H9 (cell line): Measurements from ENCODE around the gene ASIC3. TPM values are rescaled to one million over a fixed set of nuclear protein-coding genes. Genes with fewer than 3 reads are reported as not detected.

Source experiments
- DNase-seq: peaks from one replicate; pipeline ENCODE4 v3.0.0-alpha.2; 2017
- H2AFZ ChIP-seq: one replicate; pipeline ENCODE4 v1.6.1; 2013; ENCODE audit warnings: mild to moderate bottlenecking, low read length, control low read depth, moderate library complexity
- H2AK5ac ChIP-seq: 2 replicates; pipeline ENCODE4 v1.6.1; 2013; ENCODE audit warnings: low read length, control low read depth, mixed read lengths; ENCODE audit not compliant: insufficient read length
- H2BK120ac ChIP-seq: one replicate; pipeline ENCODE4 v1.6.1; 2013; ENCODE audit warnings: low read depth, mild to moderate bottlenecking, low read length, control low read depth, inconsistent platforms; ENCODE audit not compliant: poor library complexity, severe bottlenecking
- H2BK12ac ChIP-seq: 2 replicates; pipeline ENCODE4 v1.6.1; 2013; ENCODE audit warnings: low read length, control low read depth, mixed read lengths, low read depth; ENCODE audit not compliant: insufficient read length
- H2BK15ac ChIP-seq: 2 replicates; pipeline ENCODE4 v1.6.1; 2013; ENCODE audit warnings: low read depth, low read length, control low read depth
- H2BK20ac ChIP-seq: one replicate; pipeline ENCODE4 v1.6.1; 2013; ENCODE audit warnings: low read depth, mild to moderate bottlenecking, low read length, control low read depth, inconsistent platforms; ENCODE audit not compliant: poor library complexity, severe bottlenecking
- H2BK5ac ChIP-seq: 2 replicates; pipeline ENCODE4 v1.6.1; 2013; ENCODE audit warnings: low read length, control low read depth, mixed read lengths; ENCODE audit not compliant: insufficient read length
- H3K14ac ChIP-seq: 2 replicates; pipeline ENCODE4 v1.6.1; 2013; ENCODE audit warnings: low read length, control low read depth; ENCODE audit not compliant: insufficient read depth
- H3K18ac ChIP-seq: 2 replicates; pipeline ENCODE4 v1.6.1; 2013; ENCODE audit warnings: low read depth, mild to moderate bottlenecking, mixed read lengths, low read length, control low read depth; ENCODE audit not compliant: insufficient read length
- H3K23ac ChIP-seq: 2 replicates; pipeline ENCODE4 v1.6.1; 2013; ENCODE audit warnings: low read length, control low read depth, mixed read lengths, low read depth; ENCODE audit not compliant: insufficient read length
- H3K23me2 ChIP-seq: 2 replicates; pipeline ENCODE4 v1.6.1; 2013; ENCODE audit warnings: low read depth, mild to moderate bottlenecking, mixed read lengths, low read length, control low read depth; ENCODE audit not compliant: insufficient read length, poor library complexity, severe bottlenecking
- H3K27ac ChIP-seq: 2 replicates; pipeline ENCODE4 v1.5.1; 2013; ENCODE audit warnings: low read length, control low read depth, mixed read lengths, low read depth; ENCODE audit not compliant: insufficient read length
- H3K27me3 ChIP-seq: 2 replicates; pipeline ENCODE4 v1.6.1; 2013; ENCODE audit warnings: low read length, control low read depth, inconsistent platforms; ENCODE audit not compliant: insufficient read depth
- H3K4ac ChIP-seq: 2 replicates; pipeline ENCODE4 v1.6.1; 2013; ENCODE audit warnings: low read depth, mild to moderate bottlenecking, control low read depth, inconsistent platforms, low read length, moderate library complexity
- H3K4me1 ChIP-seq: 2 replicates; pipeline ENCODE4 v1.6.1; 2013; ENCODE audit warnings: low read length, control low read depth, inconsistent platforms; ENCODE audit not compliant: insufficient read depth
- H3K4me2 ChIP-seq: 2 replicates; pipeline ENCODE4 v1.6.1; 2013; ENCODE audit warnings: low read length, control low read depth, mixed read lengths; ENCODE audit not compliant: insufficient read length, insufficient read depth
- H3K56ac ChIP-seq: 2 replicates; pipeline ENCODE4 v1.6.1; 2013; ENCODE audit warnings: low read depth, mild to moderate bottlenecking, mixed read lengths, low read length, control low read depth; ENCODE audit not compliant: insufficient read length
- H3K79me1 ChIP-seq: 2 replicates; pipeline ENCODE4 v1.6.1; 2013; ENCODE audit warnings: low read depth, mild to moderate bottlenecking, moderate library complexity, low read length, control low read depth, inconsistent platforms; ENCODE audit not compliant: insufficient read depth, poor library complexity, severe bottlenecking
- H3K79me2 ChIP-seq: 2 replicates; pipeline ENCODE4 v1.6.1; 2013; ENCODE audit warnings: low read length, control low read depth, inconsistent platforms; ENCODE audit not compliant: insufficient read depth
- H3K9ac ChIP-seq: 2 replicates; pipeline ENCODE4 v1.6.1; 2013; ENCODE audit warnings: low read length, control low read depth, mixed read lengths; ENCODE audit not compliant: insufficient read length; ENCODE audit errors: extremely low read depth
- H3K9me3 ChIP-seq: one replicate; pipeline ENCODE4 v1.6.1; 2013; ENCODE audit warnings: low read depth, low read length, inconsistent platforms; ENCODE audit not compliant: control insufficient read depth
- H3T11ph ChIP-seq: one replicate; pipeline ENCODE4 v1.6.1; 2013; ENCODE audit warnings: mild to moderate bottlenecking, low read length, control low read depth, inconsistent platforms
- H4K20me1 ChIP-seq: one replicate; pipeline ENCODE4 v1.6.1; 2013; ENCODE audit not compliant: control insufficient read depth, insufficient read length, insufficient read depth
- H4K5ac ChIP-seq: 2 replicates; pipeline ENCODE4 v1.6.1; 2013; ENCODE audit warnings: low read depth, mild to moderate bottlenecking, mixed read lengths, low read length, control low read depth; ENCODE audit not compliant: insufficient read length
- H4K8ac ChIP-seq: replicated peaks from 2 replicates; pipeline ENCODE4 v1.6.1; 2013; ENCODE audit warnings: low read length, control low read depth, mixed read lengths, low read depth; ENCODE audit not compliant: insufficient read length
- H4K91ac ChIP-seq: 2 replicates; pipeline ENCODE4 v1.6.1; 2013; ENCODE audit warnings: low read depth, mild to moderate bottlenecking, moderate library complexity, mixed read lengths, low read length, control low read depth; ENCODE audit not compliant: insufficient read length
- H3K27ac Mint-ChIP-seq, 3 experiments: 2 replicates in 2 of 3; 3 replicates in 1 of 3; pipeline ENCODE4 v1.8.0; 2020 to 2021; ENCODE audit warnings: mixed read lengths in 3 of 3, mild to moderate bottlenecking in 1 of 3, moderate library complexity in 1 of 3
- H3K27me3 Mint-ChIP-seq: 2 replicates; pipeline ENCODE4 v1.8.0; 2021; ENCODE audit warnings: low read depth, mild to moderate bottlenecking, moderate library complexity, mixed read lengths
- H3K36me3 Mint-ChIP-seq, 3 experiments: 2 replicates in 2 of 3; 3 replicates in 1 of 3; pipeline ENCODE4 v1.8.0; 2020 to 2021; ENCODE audit warnings: low read depth in 3 of 3, mixed read lengths in 3 of 3; ENCODE audit not compliant: insufficient read depth in 1 of 3
- H3K4me1 Mint-ChIP-seq, 2 experiments: 2 replicates each; pipeline ENCODE4 v1.8.0; 2020; ENCODE audit warnings: mixed read lengths in 2 of 2
- H3K4me3 Mint-ChIP-seq, 2 experiments: 2 replicates in 1 of 2; 3 replicates in 1 of 2; pipeline ENCODE4 v1.8.0; 2020 to 2021; ENCODE audit warnings: mild to moderate bottlenecking in 2 of 2, mixed read lengths in 2 of 2, moderate library complexity in 1 of 2
- H3K9me3 Mint-ChIP-seq, 2 experiments: 2 replicates in 1 of 2; 3 replicates in 1 of 2; pipeline ENCODE4 v1.8.0; 2020; ENCODE audit warnings: mild to moderate bottlenecking in 2 of 2, mixed read lengths in 2 of 2, moderate library complexity in 1 of 2
- WGBS: extraction: QIAGEN DNeasy Blood & Tissue Kit; methylation state at CpG from one replicate; pipeline ENCODE4 v1.1.7; 2013; ENCODE audit warnings: missing lambda C conversion rate, low lambda C conversion rate, mixed read lengths; ENCODE audit not compliant: insufficient read length; ENCODE audit errors: extremely low coverage; 5-methylcytosine and 5-hydroxymethylcytosine counted together
- total RNA-seq: library from RNA; stranded (reverse); gene quantifications from 2 replicates; pipeline ENCODE4 v1.2.1, GENCODE V29; 2021
- TF ChIP-seq, protein P1 (sequence below): fragments of 200-600 bp; sonication (generic); conservative IDR thresholded peaks from 3 replicates; pipeline ENCODE4 v1.8.0; 2021; ENCODE audit warnings: antibody characterized with exemption, mild to moderate bottlenecking

Gene ASIC3
- total RNA-seq, 1 experiment from 2014 or later: 1.7 TPM

DNA sequence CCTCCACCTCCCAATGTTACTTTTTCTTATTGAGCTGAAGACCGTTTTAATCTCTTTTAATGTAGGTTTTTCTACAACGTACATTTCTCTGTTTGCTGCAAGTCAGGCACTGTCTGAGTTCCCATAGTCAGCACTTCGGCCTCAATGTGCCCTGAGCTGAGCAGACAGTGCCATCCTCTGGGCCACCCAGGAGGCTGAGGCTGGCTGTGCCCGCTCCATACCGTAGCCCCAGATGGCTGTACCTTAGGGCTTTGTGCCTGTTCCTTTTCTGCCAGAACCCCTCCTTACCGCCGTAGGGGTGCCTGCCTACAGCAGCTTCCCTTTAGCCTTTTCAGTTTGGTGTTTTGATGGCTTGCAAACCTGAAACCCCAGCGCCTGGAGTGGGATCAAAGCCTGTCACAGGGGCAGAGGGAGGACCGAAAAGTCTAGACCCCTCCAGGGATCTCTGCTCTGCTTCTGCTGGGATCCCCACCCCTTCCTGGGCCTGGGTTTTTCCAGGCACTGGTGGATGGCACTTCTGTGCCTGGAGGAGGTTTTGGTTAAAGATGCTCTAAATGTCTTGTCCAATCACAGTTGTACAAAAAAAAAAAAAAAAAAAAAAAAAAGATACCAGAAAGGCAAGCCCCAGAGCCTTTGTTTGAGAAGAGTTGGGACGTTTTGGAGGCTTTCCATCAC, 46.9 kb downstream of the ASIC3 start:
- Histone ChIP-seq H2BK15ac (no peak overlapping the region), H3K23me2 (no peaks in the 10 kb centered on the region), H4K8ac (no peak overlapping the region), H3T11ph (no peak overlapping the region), H3K27me3 (no peaks in the 10 kb centered on the region), H2BK12ac (no peak overlapping the region), H2BK5ac (no peak overlapping the region), H3K56ac (no peak overlapping the region), H3K4me2 (no peak overlapping the region), H3K23ac (no peak overlapping the region), H3K4ac (no peak overlapping the region), H2AFZ (no peak overlapping the region), H4K20me1 (no peaks in the 10 kb centered on the region), H4K91ac (no peak overlapping the region), H3K79me1 (peaks cover 7% of the 10 kb centered on the region), H3K4me1 (no peaks in the 10 kb centered on the region), H2BK120ac (no peak overlapping the region), H3K9me3 (no peaks in the 10 kb centered on the region), H4K5ac (no peak overlapping the region), H3K18ac (no peak overlapping the region), H3K27ac (no peak overlapping the region), H3K9ac (no peak overlapping the region), H3K79me2 (peaks cover 29% of the 10 kb centered on the region), H2BK20ac (no peak overlapping the region), H2AK5ac (no peak overlapping the region), H3K14ac (no peak overlapping the region)
- Mint-ChIP-seq H3K27ac (0 out of 7 replicates have a peak overlapping the region, but pooled peaks of 2 of the 3 experiments have one; percentile 18 to 92), H3K4me3 (no peak overlapping the region), H3K27me3 (no peaks in the 10 kb centered on the region), H3K9me3 (no peaks in the 10 kb centered on the region), H3K4me1 (peaks cover 15 to 24% of the 10 kb centered on the region in 2 experiments), H3K36me3 (peaks cover 0 to 26% (median 8%) of the 10 kb centered on the region in 3 experiments; a peak in 5 of 7 replicates)
- no peak for DNase-seq
- WGBS: no CpG with 5 or more reads among the region's 10 CpGs
- TF ChIP-seq, protein P1, sequence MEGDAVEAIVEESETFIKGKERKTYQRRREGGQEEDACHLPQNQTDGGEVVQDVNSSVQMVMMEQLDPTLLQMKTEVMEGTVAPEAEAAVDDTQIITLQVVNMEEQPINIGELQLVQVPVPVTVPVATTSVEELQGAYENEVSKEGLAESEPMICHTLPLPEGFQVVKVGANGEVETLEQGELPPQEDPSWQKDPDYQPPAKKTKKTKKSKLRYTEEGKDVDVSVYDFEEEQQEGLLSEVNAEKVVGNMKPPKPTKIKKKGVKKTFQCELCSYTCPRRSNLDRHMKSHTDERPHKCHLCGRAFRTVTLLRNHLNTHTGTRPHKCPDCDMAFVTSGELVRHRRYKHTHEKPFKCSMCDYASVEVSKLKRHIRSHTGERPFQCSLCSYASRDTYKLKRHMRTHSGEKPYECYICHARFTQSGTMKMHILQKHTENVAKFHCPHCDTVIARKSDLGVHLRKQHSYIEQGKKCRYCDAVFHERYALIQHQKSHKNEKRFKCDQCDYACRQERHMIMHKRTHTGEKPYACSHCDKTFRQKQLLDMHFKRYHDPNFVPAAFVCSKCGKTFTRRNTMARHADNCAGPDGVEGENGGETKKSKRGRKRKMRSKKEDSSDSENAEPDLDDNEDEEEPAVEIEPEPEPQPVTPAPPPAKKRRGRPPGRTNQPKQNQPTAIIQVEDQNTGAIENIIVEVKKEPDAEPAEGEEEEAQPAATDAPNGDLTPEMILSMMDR: no peak
